NCI-H1930 (cell line): ENCODE measurements around the gene VAX1.
A peak's percentile ranks its signal among the peaks of the same experiment; 100 is the strongest.

Source experiments
- DNase-seq, 2 experiments: peaks; one replicate each; lab custom pipeline; 2025; lab: John Stamatoyannopoulos, UW

VAX1 gene

GRCh38 chr10:117163954-117164548 is 26.0 kb upstream of the VAX1 start:
- DNase-seq, result no peak

- DNase-seq, result peak in 1 of 2 experiments; percentile 3
Observed at GRCh38 chr10:117163061-117163953, 25.2 kb upstream of the VAX1 start.

DNA sequence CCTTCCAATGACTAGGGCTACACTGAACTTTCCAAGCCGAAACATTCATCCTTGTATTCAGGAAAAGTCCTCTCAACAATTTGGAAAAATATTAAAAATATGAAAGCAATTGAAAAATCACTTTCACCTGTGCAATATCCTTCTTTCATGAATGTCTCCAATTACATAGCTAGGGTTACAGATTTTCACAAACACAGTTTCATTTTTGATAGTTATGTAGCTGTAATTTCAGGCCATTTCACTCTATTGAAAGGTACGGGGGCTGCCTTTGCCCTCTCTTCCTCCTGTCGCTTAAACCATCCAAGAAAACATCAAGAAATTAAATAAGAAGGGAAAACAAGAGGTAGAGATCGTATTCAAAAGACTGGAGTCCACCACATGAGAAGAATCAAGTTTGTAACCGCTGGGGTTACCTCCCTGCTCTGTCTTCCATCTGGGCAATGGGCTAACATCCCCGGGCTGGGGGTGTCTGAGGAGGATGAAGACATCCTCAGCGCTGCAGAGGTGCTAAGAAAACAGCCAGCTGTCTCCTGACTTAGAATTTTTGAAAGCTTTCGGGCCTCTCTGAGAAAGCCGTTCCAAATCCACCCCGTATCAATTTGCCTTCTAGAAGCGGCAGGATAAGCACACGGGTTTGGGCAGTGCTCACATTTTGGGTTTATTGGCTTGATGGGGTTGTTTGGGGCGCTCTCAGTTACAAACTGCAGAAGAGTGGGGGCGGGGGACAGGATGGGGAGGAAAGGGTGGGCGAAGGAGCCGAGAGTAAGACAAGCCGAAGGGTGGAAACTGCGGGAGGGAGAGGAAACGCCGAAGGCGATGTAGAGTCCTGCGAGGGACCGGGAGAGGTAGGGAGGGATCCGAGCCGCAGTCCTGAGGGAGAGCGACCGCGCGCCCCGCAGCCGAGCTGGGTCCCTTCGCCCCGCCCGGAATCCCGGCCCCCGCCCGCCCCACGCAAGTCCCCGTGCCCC is 24.3 kb upstream of the VAX1 start:
- DNase-seq, result no peak

GRCh38 chr10:117161386-117162033 is 23.4 kb upstream of the VAX1 start:
- DNase-seq, result no peak

- no peak for DNase-seq
Observed at GRCh38 chr10:117160567-117160966, 22.5 kb upstream of the VAX1 start.

DNA sequence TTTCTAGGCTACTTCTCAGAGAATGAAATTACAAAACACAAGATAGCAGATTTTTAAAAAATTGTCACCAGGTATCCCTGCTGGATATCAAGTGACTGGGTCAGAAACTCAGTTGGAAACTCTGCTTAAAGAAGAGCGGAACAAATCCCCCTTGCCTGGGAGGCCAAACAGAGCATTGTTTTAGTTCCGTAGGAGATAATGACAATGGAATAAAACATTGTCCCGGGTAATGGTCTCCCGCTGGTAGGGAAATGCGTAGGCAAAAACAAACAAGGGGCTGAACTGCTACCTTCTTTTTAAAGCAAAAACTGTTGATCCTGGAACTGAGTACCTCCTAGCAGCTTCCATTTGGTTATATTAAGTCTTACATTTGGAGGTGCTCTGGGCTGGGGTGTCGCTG is 21.3 kb upstream of the VAX1 start:
- no peak for DNase-seq

DNA sequence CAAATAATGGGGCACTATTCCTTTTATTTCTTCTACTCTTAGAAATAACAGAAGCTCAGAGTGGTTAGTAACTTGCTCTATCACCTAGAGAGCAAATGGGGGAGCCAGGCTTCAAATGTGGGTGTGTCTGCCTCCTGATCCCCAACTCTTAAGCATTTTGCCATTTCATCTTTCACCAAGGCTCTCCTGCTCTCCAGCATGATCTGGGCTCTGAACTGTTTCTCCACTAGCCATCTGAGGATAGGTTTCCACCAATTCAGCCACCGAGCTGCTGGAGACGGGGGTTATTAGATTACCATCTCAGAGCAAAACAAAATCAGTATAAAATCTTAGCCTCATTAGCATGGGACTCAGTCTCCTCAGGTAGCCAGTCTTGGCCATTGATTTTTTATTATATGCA is 20.2 kb upstream of the VAX1 start:
- DNase-seq, result no peak

DNA sequence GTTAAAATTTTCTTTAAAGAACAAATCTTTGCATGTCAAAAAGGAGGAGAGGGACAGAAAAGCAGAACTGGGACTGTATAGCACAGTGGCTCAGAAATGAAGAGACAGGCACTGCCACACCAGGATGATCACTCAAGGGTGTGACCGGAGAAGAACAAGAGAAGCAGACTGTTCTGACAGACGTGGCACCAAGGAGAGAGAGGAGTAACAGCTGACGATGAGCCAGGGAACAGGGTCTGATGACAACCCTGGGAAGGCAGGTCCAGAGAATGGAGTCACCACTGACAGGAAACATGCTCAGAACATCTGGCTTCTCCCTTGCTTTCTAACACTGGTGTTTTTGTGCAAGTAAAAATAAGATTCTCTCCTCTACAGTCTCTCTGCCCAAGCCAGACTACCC is 14.6 kb upstream of the VAX1 start:
- DNase-seq, result no peak

DNA sequence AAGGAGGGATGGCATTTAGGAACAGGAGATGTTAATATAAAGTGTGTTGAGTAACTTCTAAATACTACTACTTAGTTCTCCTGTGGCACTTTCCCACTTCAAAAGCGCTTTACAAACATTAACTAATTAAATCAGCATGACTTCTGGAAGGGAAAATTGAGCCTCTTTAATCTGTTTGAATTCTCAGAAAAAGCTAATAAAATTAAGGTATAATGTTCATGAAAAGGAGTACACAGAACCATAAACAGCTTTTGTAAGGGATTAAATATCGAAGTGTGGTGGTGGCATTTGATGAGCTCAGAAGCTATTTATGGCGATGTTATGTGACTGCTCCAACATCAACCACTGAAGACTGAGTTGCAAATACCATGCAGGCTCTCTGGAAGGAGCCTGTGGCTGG is 10.2 kb upstream of the VAX1 start:
- DNase-seq, result no peak

DNA sequence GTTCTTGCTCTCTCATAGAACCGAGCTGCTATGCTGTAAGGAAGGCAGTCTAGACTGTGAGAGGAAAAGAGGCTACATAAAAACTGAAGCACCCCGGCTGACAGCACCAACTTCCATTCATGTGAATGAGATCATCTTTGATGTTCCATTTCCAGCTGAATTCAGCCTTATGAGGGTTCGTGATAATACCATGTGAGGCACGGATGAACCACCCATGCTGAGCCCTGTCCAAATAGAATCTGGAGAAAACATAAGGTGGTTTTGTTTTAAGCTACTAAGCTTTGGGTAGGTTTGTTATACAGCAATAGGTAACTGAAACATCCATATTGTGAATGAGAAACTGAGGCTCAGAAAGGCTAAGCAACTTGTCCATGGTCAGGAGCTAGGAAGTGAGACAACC is 6.9 kb upstream of the VAX1 start:
- no peak for DNase-seq

GRCh38 chr10:117143103-117143823 is 5.2 kb upstream of the VAX1 start:
- DNase-seq, result no peak

DNA sequence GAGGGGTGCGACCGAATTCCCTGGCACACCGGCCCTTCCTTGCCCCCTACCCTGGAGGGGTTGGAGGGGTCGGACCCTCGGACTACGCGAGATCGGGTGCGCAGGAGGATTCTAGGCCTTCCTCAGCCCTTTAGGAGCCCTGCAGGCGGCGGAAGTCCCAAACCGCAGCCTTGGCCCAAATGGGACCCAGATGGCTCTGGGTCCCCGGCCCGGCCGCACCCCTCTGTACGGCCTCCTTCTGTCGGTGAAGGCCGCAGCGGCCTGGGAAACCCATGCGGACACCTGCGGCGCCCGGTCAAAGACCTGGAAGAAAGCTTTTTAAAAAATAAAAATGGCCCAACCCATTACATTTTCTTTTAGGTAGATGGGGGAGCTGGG is 2.4 kb upstream of the VAX1 start:
- DNase-seq, result no peak

DNA sequence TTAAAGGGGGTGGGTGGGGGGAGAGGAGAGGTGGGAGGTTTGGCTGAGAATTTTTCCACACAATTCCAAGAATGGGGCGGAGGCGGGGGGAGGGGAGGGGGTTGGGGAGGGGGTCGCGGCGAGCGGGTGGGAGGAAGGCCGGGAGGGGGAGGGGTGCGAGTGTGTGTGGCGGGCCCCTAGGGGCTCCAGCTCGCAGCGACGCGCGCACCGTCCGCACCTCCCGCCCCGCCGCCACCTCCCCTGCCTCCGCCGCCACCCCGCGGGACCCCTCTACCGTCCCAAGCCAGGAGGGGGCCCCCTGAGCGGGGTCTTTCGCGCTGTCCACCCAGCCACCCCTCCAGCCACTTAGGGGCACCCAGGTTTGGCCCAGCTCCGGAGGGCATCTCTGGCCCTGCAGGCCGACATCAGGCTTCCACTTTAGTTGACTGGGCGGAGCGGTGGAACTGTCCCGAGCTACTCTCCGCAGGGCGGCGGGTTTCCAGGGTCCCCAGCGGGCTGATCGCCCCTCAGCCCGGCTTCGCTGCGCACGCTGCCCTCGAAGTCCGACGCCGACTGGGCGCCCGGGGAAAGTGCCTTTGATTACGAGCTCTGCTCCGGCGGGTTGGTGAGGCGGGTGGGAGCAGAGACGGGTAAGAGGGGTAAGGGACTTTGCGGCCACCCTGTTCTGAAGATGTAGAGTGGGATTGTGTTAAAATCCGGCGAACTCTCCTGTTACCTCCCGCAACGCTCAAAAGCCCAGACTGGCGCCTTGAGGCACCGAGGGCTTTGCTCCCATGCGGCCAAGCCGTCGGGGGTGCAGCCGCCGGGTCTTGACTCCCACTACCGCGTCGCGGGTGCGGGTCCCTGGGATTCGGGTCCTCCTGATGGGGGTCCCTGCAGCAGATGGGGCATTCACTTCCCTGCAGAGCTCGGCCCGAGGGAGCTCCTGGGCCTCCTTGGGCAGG is 1.8 kb upstream of the VAX1 start:
- no peak for DNase-seq

GRCh38 chr10:117138838-117139580 is 939 bp upstream of the VAX1 start:
- DNase-seq, result no peak

DNA sequence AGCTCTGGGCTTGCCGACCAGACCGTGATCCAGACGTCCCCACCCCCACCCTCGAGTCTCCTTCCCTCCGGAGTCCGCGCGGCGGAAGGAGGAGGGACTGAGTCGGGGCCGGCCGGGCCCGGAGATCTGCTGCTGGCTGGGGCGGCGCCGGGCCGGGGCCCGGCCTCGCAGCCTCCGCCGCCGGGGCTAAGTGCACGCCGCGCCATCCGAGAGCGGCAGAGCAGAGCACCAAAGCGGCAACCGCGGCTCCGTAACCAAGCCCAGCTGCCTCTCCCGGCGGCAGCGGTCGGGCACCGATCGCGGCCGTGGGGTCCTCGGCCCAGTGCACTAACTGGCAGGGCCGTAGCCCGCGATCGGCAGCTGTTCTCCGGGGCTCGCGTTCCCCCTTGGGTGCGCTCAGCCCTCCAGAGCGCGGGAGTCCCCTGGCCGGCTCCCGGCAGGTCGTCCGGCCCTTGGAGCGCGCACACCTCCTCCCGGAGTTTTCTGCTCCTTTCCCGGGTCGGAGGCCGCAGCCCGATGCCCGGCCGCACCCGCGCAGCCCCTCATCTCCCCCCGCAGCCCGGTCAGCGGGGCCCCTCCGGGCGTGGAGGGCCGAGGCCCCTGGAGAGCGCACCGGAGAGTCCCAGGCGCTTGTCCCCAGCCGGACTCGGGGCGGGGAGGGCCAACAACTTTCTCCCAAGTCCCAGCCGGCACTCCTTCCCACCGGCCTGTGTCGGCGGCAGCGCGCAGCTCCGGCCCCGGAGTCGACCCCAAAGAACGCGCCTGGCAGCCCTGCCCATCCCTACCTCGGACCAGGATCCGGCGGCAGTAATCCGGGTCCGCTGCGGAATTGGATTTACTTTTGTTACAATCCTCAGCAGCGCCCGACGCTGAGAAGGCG is 799 bp downstream of the VAX1 start:
- DNase-seq, result no peak

DNA sequence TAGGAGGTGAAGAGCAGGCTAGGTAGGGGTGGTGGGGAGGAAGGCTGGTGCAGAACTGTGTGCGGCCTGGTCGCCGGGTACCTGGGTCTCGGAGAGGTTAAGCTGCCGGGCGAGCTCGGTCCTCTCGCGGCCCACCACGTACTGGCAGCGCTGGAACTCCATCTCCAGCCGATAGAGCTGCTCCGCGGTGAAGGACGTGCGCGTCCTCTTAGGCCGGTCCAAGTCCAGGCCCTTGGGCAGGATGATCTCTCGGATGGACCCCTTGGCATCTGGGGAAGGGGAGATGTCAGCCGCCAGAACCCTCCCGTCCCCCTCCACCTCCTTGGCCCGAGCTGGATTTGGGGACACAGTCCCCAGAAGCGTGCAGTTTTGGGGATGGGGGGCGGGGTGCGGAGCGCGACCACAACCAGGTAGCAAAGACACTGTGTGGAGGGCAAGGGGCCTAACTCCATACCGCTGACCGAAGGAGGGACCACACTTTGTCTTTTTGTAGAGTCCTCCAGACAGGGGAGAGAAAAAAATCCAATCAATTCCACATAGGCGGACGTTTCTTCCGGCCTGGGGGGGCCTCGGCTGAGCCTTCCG is 1.6 kb downstream of the VAX1 start:
- no peak for DNase-seq

- no peak for DNase-seq
Observed at GRCh38 chr10:117135480-117136140, 2.5 kb downstream of the VAX1 start.

DNA sequence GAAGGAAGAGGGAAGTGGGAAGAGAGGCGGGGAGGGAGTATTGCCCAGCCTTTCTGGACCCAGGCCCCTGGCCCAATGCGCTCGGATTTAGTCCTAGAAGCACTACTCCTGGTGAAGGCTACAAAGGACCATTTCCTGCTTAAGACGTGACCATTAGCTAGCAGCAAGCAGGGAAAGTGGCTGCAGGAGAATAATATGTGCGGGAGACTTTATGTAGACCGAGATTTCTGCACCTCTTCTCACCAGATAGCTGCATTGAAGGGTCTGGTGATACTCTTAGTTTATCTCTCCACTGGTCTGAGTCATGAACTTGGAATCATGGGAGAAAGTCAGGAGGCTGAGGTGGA is 3.1 kb downstream of the VAX1 start:
- DNase-seq, result no peak
